Measurements from ENCODE around the gene OSCAR. TPM values are rescaled to one million over a fixed set of nuclear protein-coding genes. Genes with fewer than 3 reads are reported as not detected.
A peak's percentile ranks its signal among the peaks of the same experiment; 100 is the strongest.

OSCAR gene
- total and polyA plus RNA-seq, 10 of the 15 experiments (the other 5 are each of a cell fraction or from before 2014, with no cell fraction given), result 0.08 to 0.27 (median 0.10) TPM; not detected in 7

- TF ChIP-seq BCL11A (IDR thresholded peaks at IDR 0.05; ENCODE audit: low read depth, low read length) (no peak), PRDM15 (CRISPR knock-in tag; IDR thresholded peaks at IDR 0.05) (no peak), TCF12 (IDR thresholded peaks at IDR 0.05; ENCODE audit: low read depth, low read length) (0 out of 2 replicates have a peak, but pooled peaks have one; percentile 11), YBX1 (IDR thresholded peaks at IDR 0.05) (no peak), ZBTB33 (IDR thresholded peaks at IDR 0.05) (no peak), IRF3 (IDR thresholded peaks at IDR 0.05) (no peak), USF1 (IDR thresholded peaks at IDR 0.05; ENCODE audit: borderline replicate concordance, extremely low read length, insufficient read depth, low read depth, low read length) (no peak), REST (IDR thresholded peaks at IDR 0.05; ENCODE audit: low read depth, low read length) (no peak), NFYB (IDR thresholded peaks at IDR 0.05; ENCODE audit: insufficient read depth, low read depth, low read length) (no peak), MAX (IDR thresholded peaks at IDR 0.05; ENCODE audit: low read depth, low read length) (0 out of 2 replicates have a peak, but pooled peaks have one; percentile 50), RUNX3 (IDR thresholded peaks at IDR 0.05; ENCODE audit: low read length) (peak; percentile 51; the same call in 1 of the 2 replicates), IRF5 (IDR thresholded peaks at IDR 0.05; ENCODE audit: borderline replicate concordance) (no peak), ZNF384 (IDR thresholded peaks at IDR 0.05; ENCODE audit: borderline replicate concordance, low read depth, low read length) (no peak), CBX3 (IDR thresholded peaks at IDR 0.05; ENCODE audit: borderline replicate concordance, low read depth) (no peak), PML (IDR thresholded peaks at IDR 0.05; ENCODE audit: low read length) (0 out of 2 replicates have a peak, but pooled peaks have one; percentile 79)
These were observed 2.0 kb upstream of the OSCAR start, which contains the start of gene NDUFA3 (continued) for GRCh38 chr19:54102421-54103169.
